Activated effector memory CD4-positive, alpha-beta T cell treated with Interleukin-2 at 50 U/mL for 16 hours (primary cell): ENCODE data around the gene TBC1D1.
A peak's percentile ranks its signal among the peaks of the same experiment; 100 is the strongest.

Experiments
- DNase-seq: peaks from one replicate; pipeline ENCODE4 v3.0.0-alpha.2; 2020

Gene TBC1D1

DNA sequence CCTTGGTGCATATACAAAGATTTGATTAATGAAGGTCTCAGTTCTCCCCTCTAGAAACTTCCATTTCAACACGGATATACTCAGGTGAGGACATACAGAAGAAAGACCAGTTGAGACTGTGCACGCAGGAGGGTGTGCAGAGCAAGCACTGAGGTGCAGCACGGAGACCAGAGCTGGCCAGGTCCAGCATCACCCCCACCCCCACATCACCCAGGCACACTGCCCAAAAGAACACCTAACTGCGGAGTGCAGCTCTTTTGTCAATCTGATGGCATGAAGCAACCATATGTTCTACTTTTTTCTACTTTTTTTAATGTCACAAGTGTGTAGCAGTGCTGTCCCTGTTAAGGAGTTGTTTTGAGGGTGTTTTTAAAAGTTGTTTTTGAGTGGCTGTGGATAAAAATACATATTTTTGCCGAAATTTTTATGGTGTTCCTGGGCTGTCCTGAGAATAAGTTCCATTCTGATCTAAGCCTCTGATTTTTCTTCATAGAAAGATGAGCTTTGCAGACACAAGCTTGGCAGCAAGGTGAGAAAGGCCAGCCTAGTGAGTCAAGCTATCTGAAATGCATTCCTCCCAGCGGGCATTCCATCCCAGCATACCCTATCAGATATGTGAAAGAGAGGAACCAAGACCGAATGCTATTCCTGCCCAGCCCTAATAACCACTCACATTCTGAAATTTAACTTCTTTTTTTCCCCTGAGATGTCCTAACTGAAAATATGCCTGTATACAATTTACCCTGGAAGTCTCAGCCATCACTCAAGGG is 243.0 kb downstream of the TBC1D1 start:
- DNase-seq: no peak

DNA sequence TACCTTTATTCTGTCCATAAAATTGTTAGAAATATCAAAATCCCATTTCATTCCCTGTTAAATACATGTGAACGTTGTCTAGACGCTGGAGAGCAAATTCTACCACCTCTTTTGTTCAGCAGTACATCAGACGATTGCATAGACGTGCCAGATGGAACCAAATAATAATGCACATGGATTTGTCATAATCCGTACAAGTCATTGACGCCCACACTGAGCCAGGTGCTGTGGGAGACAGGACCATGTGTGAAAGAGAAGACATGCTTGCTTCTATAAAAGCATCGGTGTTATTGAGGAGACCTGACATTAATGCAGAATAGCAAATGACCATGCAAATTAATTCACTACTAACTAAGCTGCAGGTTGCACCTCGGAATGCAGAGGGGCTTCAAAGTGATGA is 244.3 kb downstream of the TBC1D1 start:
- no peak for DNase-seq

DNA sequence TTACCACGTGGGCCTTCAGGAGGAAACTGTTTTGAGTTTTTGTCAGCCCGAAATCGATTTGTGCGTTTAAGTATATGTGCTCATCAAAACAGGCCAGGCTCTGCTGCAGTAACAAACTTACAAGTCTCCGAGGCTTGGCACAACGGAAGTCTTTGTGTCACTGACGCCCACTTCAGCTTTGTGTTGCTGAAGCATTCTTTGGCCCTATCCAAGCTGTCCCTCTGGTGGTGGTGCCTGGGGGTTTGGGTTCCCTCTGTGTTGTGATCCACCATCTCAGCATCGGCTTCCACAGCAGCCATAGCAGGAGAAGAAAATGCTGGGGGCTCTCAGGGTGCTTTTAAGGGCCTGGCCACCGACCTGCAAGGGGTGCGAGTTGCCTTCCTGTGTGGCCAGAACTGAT is 245.7 kb downstream of the TBC1D1 start:
- DNase-seq: no peak

DNA sequence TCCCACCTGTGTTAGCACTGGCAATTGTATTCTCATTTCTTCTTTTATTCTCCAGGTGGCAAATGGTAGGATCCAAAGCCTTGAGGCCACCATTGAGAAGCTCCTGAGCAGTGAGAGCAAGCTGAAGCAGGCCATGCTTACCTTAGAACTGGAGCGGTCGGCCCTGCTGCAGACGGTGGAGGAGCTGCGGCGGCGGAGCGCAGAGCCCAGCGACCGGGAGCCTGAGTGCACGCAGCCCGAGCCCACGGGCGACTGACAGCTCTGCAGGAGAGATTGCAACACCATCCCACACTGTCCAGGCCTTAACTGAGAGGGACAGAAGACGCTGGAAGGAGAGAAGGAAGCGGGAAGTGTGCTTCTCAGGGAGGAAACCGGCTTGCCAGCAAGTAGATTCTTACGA is 246.2 kb downstream of the TBC1D1 start:
- no peak for DNase-seq

DNA sequence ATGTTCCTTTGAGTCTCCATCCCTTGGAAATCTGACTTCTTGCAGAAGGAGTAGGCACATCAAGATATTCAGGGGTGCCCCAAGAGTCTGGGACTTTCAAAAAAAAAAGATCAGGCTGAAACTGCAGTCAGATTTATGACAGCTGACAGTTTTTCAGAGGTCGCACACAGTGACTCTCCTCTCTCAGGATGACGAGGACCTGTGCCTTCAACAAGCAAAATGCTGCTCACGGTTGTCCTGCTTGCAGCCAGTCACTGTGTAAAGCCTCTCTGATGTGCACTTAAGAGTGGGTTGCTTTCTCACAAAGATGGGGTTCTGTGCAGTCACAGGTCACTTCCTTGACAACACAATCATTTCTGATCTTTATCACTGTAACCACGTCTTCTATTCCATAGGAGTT is 247.5 kb downstream of the TBC1D1 start:
- no peak for DNase-seq

DNA sequence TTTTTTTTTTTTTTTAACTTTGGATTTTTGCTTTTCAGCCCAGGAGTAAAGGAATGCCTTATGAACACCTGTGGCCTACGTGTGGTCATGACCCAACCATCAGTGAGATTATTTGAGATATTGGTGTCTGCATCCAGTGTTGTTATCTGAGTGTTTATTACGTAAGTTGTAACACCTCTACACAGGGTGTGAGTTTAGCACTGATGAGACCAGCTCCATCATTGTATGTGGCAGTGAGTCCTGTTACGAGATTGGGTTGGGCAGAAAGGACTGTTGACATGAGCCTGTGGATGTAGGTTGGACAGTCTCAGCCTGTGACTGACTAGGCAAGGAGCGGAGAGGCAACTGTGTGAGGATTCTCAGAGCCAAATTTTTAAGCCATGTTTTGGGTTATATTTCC is 248.3 kb downstream of the TBC1D1 start:
- no peak for DNase-seq

DNA sequence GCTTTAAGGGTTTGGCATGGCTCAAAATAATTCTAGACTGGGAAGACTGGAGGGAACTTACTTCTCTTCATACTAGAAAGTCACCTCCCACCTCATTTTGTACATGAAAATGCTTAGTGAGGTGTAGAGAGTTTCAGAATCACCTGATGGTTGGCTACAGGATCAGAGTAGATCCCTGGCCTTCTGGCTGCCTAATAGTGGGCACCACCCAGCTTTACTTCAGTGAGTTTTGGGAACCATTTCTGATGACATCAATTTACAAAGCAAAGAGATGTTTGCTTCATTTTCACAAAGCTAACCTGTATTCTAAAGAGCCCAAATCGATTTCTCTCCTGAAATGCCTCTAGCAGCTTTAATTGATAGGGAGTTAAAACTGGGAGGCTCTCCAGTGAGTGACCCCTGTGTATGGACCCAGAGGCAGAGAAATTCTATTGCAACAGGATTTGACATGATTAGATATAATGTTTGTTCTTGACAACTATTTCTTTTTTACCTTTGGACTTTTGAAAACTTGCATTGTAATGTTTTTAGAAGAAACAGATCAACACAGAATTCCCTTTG is 249.8 kb downstream of the TBC1D1 start:
- DNase-seq: no peak

DNA sequence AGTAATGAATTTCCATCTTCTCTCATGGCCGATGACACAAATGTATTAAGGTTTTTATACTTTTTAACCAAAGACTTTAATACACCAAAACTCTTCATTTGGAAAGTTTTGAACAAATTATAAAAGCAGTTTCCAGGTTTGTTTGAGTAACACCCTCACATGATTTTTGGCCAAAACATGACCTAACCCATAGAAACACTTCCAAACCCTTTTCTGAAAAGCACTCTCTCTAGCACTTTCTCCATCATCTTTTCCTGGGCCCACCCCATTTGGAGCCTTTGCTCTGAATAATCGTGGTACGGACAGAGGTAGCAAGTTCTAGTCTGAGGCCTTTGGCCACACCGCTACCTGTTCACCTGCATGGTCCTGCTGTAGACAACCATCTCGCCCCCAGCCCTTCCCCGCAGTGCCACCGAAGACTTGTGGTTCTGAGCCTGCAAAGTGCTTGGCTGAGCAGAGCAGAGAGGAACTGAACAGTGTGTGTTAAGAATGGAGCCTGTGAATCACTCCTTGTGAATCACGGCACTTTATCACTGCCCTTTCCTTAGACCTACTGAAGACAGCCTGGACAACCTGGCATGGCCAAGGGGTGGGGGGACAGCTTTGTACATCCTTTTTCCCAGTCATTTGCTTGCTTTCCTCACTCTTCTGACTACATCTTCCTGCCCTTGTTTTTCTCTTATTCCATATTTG is 251.1 kb downstream of the TBC1D1 start:
- no peak for DNase-seq

DNA sequence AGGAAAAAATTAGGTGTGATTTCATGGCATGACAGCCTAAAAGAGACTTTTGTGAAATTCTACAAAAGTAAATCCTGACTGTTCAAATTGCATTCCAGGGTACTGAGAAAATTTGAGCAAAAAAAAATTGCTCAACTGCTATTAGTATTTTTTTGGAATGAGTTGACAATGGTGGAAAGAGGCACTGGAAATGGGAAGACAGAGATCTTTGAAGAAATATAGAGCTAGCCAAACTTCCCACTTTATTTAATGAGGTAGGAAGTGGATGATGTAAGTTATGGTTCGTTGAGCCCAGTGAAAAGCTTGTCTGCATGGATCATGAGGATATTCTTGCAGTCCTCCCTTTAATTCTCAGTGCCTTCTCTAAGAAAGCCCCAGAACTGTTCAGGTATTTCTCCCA is 253.1 kb downstream of the TBC1D1 start:
- no peak for DNase-seq

DNA sequence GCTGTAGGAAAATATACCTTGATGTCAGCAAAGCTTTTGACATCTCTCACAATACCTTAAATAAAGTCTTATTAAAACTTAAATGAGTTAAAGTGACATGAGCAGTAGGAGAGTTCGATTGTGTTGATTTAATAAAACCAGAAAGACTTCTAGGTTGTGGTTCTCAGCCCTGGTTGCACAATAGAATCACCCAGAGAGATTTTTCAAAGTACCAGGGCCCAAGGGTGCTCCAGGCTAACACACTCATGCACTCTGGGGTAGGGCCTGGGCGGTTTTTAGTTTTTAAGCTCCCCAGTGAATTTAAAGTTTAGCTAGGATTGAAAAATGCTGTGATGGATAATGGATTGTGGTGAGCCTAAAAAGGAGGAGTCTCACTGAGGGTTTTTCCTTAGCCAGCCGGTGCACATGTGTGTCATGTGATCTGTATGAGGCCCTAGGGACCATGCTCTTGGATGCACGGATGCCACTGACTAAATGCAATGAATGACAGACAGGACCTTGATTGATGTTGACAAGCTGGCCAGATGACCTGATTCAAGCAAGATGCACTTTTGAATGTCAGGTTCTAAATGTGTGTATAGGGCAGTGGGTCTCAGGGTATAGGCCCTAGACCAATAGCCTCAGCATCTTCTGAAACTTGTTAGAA is 254.3 kb downstream of the TBC1D1 start:
- DNase-seq: no peak

DNA sequence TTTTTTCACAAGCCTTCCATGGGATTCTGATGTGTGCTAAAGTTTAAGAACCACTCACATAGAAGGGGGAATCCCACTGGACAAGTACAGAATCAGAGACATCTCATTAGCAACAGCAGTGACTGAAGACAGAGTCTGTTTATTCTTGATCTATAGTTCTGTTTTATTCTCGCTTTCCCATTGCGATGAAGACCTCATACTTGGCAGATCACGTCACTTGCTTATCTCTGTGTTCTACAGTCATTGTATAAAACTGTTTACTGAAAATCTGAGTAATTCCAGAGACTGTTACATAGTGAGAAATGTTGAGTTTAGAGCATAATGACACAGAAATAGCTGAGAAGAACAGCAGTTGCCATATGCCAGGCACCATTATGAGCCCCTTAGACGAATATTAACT is 254.9 kb downstream of the TBC1D1 start:
- DNase-seq: no peak

DNA sequence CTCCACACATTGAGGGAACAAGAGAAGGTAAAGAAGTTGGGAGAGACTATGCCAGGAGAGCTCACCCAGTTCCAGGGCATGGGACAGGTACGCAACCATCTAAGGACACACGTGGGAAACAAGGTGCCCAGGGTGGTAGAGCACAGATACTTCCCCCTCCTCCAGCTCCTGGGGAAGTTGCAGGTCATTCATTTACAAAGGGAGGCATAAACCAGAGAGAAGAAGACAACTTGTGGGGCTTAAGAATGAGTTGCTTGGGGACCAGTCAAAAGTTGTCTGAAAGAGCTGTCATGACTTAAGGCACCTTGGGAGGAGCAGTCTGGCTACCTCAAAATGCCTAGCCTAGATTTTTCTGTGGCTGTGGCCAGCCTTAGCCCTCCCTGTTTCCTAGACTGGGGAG is 255.5 kb downstream of the TBC1D1 start:
- DNase-seq: no peak

DNA sequence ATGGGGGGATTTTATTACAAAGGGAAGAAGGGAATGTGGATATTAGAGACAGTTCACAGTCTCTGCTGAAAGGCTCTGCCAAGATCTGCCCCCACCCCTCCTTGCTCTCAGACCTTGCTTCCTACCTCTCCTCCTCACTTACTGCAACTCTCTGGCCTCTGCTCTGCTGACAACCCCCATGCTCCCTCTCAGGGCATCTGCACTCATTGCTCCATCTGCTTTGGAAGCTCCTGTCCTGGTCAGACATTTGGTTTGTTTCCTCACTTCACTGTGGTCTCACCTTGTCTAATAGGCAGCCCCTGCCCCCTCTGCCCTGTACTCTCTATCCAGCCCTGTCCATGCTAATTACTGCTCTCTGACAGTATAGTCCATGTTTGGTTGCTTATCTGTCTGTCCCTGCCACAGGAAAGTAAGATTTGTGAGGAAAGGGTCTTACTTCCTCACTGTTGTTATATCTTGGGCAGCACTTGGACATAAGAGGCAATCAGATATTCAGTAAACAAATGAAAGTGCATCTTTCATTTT is 258.6 kb downstream of the TBC1D1 start:
- no peak for DNase-seq

DNA sequence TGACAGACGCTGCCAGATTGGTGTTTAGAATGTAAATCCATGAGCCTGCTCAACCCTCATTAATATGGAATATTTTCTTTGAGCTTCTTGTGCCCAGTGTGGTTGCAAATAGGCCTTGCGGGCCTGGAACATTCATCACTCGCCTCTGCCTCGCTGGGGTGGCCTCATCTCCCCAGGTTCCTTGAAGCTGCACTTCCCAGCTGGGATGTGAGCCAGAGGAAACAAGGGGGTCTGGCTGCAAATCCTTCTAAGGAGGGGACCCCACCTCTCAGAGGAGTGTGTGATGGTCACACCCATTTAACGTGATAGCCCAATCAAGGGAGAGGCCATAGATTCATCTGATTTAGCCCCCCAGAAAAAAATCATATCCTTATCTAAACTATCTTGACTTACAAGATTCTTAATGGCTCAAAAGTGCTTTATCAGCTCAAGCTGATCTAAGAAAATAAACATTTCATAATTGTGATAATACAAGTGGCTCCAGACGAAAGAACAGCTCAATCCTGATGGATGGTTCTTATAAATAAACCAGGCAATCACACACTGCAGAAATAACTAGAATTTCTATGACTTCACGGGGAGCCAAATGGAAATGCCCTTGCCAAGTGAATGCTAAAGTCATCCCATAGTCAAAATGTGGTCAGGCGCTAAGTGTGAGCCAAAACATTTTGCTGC is 259.2 kb downstream of the TBC1D1 start:
- no peak for DNase-seq

DNA sequence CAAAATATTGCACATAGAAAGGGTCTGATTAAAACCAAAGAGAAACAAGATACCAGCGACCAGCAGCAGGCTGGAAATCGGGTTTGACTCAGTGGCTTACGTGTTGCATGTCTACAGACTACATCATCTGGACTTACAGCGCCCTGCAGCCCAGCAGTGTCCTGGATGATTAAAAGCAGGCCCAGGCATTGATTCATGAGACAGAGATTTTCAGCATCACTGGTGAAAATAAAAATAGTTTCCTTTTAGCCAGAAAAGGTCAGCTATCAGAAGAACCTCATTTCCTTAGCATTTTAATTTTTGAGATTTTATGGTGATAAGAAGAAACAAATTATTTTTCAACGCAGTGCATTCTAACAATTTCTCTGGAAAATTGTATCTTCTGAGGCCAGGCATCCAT is 259.9 kb downstream of the TBC1D1 start:
- DNase-seq: no peak

DNA sequence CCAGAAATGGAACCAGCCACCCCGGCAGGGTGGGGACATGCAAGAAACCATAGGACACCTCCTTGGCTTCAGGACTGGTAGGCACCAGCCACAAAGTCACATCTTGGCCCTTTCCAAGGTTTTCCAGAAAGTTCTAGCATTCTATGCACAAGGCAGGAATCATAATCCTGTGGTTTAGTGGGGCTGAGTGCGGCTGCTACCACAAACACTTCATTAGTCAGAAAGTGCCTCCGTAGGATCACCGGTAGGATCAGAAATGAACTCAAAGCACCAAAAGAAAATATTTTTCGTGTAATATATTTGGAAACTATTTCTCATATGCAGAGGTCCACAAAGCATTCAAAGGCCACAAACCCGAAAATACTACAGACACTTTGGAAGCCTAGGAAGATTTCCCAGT is 261.0 kb downstream of the TBC1D1 start:
- DNase-seq: no peak

DNA sequence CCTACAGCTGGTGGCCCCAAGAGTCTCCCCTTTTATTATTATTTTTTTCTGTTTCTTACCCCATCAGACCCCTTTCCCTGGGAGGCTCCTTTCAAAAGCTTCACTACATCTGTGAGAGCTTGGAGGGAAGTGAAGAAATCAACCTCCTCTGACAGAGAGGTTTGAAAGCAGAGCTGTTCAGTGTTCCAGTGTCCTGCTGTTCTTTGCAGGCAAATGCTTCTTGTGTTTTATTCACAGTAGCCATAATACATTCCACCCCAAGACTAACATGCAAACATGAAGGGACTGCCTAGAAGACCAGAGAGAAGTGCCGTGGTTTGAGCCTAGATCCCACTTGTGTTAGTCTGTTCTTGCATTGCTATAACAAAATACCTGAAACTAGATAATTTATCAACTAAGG is 261.4 kb downstream of the TBC1D1 start:
- no peak for DNase-seq

DNA sequence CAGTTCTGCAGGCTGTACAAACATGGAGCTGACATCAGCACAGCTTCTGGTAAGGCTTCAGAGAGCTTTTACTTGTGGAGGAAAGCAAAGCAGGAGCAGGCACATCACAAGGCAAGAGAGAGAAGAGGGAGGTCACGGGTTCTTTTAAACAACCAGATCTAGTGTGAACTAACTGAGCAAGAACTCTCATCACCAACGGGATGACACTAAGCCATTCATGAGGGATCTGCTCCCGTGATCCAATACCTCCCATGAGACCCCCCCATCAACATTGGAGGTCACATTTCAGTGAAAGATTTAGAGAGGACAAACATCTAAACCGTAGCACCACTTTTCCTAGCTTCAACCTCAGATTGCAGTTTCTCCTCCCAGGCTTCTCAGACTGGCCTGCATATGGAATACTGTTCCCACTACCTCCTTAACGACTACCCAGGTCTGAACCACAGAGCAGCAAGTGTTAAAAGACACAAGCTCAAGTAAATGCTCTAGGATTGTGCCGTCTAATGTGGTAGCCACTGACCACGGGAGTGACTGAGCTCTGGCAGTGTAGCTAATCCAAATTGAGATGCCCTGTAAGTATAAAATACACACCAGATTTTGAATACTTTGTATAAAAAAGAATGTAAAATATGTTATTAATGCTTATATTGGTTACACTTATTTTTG is 262.0 kb downstream of the TBC1D1 start:
- no peak for DNase-seq

DNA sequence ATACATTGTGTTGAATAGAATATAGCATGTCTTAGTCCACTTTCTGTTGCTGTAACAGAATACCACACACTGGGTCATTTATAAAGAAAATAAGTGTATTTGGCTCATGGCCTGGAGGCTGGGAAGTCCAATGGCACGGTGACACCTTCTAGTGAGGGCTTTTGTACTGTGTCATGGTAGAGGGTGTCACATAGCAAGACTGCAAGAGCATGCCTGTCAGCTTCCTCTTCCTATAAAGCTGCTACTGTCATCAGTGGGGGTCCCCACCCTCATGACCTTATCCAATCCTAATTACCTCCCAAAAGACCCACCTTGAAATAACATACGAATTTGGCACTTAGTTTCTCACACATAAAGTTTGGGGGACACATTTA is 262.5 kb downstream of the TBC1D1 start:
- no peak for DNase-seq

DNA sequence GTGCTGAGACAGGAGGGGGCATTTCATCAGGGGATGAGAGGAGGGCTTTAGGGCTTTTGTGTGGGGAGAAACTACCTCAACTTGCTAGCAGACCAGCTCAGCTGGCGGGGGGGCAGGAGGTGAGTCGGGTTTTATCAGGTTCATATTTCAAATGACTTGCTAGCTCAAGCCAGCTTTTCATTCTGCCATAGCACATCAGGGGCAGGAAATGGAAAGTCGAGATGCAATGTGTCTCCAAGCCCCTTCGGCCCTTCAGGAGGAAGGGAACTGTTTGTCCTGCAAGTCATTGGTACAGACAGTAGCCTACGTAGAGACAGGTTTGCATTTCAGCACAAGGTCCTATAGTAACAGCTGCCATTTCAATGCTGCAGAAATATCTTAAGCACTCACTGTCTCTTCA is 263.4 kb downstream of the TBC1D1 start:
- DNase-seq: no peak

DNA sequence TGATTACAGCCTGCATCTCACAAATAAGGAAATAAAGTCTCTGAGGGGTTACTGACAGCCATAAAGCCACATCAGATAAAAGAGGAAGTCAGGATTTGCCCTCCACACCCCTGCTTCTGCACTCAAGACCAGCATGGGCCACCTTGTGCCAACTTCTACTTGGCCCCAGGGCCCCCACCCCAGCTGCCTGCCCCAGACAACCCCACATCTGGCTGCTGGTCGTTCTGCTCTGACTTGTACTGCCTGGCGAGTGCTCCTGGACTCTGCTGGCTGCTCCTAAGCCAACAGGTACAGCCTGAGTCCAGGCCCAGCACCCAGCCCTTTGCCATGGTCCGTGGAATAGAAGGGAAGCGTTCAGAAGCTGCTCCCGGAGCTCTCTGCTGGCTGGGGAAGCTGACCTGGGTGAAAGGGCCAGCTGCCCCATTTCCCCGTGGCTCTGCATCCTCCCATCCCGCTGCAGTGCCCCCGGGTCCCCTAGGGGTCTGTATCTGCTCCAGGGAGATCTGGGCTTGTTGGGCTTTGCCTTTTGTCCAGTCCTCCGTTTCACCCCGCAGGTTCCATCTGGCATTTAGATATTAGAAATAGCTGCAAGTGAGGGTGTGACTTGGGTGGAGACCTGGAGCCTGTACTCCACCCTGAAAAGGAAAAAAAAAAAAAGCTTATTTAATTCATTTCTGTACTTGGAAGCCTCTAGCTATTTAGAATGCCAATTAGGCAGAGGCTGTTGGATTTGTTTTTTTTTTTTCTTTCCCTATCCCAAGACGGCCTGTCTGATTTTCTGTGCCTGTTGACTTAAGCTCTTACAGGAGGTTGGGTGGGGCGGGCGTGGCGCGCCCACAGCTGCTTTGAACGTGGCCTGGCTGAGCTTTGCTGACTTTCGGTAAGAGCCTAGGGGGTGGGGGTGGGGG is 264.1 kb downstream of the TBC1D1 start:
- DNase-seq: peak; percentile 19
